GM19468 (cell line): ENCODE results near the gene LRRC56.
A peak's percentile ranks its signal among the peaks of the same experiment; 100 is the strongest.

ENCODE experiments used
- ATAC-seq: cut with Tn5 transposase; IDR thresholded peaks from one replicate; pipeline ENCODE4 v1.9.1; 2021; ENCODE audit warnings: mild to moderate bottlenecking, moderate library complexity, moderate number of reproducible peaks; ENCODE audit not compliant: unreplicated experiment; ENCODE audit errors: extremely low read depth

Gene LRRC56

DNA sequence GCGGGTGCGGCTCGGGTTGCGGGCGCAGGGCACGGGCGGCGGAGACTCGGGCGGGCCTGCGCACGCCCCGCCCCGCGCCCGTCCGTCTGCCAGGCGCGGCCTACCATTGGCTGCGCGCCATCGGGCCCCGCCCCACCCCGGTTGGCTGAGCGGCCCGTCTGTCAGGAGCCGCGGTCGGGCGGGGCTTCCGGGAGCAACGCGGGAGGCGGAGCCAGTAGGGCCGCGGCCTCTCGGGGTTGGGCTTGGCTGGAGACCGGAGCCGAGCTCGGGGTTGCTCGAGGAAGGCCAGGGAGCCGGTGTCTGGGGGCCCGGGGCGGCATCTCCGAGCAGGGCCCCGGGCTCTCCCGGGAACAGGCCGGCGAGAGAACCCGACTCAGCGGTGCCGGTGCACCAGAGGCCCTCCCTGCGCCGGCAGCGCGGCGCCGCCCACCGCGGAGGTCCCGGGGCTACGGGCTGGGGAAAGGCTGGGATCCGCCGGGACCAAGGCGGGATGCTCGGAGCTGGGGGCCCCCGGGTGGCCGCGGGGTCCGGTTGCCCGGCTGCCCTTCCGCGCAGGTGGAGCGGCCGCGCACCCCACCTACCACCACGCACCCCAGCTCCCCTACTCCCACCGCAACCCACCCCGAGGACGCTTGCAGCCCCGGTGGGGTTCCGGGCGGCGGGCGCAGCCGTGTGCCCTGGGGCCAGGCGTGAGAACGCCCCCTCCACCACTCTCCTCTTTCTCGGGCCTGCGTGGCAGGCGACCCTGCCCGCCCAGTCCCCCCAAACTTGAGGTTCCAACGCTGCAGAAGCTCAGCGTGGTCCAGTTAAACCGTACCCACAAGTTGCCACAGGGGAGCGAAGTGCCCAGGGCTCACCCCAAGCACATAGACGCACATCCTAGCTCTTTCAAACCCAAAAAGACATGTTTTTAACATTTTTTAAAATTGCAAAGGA is 1.5 kb upstream of the LRRC56 start, which contains the start of gene HRAS:
TSS of gene HRAS (minus strand) at position 58 of the 936 bp plus-strand sequence.
- ATAC-seq: peak; percentile 56

DNA sequence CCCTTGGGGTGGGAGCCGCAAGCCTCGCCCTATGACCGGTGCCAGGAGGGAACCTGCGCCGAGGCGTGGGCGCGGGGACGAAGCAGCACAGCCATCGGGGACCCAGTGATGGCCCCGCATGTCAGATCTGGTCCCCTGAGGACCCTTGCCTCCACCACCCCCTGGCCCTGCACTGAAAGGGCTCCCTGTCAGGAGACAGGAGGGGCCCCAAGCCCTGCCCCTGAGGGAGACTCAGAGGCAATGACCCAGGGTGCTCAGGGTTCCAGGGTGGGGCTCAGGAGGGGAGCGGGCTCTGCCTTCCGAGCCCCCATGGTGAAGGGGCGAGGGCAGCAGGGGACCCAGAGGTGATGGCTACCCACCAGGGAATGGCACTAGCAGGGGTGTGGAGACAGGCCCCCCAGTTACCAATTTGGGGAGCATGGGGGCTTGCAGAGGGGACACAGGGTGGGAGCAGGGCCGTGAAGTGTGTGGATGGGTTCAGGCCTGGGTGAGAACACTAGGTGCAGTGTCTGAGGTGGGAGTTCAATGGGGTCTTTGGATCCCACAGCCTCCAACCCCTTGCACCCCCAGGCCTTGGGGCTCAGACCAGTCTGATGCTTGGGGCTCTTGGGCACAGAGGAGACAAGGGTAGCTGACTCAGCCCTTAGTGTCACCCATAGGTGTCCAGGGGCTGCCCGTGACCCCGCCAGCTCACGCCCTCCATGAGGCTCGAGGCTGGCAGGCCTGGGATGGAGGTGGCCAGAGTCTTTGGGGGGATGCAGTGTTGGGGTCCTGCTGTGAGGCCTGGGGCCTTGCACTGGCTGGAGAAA is 499 bp downstream of the LRRC56 start:
- no peak for ATAC-seq

DNA sequence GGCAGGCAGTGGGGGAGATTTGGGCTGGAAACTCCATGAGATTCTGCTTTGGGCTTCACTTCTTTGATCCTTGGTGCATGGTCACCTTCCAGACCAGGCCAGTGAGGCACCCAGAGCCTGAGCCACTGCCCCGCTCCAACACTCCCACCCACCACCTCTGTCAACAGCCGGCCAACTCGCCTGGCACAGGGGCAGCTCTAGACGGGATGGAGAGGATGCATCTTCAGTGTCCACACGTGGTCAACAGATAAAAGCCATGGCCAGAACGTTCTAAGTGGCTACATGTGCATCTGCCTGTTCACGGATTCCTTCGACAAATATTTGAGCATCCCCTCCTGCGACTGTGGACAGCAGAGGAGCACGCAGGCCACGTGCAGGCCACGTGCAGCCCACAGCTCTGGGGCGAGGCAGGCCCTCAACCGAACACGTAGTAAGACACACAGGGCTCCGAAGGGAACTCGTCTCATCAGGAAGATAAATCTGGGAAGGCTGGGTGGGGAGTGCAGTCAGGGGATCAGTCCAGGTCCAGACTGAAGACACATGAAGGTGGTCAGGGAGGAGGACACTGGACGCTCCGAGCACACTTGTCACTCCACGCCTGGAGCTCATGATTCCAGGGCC is 1.2 kb downstream of the LRRC56 start:
- no peak for ATAC-seq

DNA sequence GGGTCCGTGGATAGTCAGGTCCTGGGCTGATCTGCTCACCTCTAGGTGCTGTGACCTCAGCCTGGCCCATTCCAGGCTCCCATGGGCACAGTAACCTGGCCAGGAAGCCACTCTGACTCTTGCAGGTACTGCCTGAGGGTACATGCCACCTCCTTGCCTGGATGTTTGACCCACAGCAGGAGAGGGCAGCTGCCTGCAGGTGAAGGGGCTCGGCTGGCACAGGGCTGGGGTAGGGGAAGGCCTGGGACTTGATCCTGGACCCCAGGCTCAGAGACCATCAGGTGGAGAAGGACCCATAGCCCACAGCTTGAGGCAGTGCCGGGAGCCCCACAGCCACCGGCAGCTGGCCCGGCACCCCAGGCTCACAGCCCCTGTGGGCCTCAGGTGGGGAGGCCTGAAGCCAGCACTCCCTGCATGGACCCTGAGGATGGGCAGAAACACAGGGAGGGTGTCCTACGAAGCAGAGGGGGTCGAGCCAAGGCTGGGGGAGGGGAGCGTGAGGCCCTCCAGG is 2.7 kb downstream of the LRRC56 start:
- ATAC-seq: no peak

DNA sequence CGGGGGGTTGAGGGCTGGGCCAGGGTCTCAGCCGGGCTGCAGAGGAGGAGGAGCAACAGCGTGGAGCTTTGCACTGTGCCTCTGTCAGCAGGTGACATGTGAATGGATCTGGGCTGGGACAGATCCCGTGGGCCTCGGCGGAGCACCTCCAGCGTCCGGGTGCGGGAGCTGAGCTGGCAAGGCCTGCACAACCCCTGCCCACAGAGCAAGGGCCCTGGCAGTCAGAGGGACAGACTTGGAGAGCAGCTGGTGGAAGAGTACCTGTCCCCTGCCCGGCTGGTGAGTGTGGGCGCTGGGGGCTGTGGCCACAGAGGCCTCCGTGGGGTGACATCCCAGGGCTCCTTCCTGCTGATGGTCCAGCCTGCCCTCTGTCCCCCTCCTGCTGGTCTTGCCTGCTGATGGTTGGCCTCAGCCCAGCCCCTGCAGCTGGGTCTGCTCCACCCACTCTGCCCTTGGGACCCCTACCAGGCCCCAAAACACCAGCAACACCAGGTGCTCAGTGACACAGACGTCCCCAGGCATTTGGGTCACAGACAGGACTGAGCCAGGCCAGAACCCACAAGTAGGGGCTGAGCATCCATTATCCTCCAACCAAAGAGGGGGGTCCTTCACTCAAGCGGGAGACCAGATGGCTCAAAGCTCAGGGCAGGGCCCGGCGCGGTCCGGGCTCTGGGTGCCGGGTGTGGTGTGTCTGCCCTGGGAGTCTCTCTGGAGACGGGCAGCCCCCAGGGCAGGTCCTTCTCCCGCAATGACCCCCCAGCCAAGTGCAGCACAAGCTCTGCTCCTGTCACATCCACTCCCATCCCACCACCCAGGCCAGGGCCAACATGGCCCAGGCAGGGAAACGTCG is 3.5 kb downstream of the LRRC56 start:
- no peak for ATAC-seq

DNA sequence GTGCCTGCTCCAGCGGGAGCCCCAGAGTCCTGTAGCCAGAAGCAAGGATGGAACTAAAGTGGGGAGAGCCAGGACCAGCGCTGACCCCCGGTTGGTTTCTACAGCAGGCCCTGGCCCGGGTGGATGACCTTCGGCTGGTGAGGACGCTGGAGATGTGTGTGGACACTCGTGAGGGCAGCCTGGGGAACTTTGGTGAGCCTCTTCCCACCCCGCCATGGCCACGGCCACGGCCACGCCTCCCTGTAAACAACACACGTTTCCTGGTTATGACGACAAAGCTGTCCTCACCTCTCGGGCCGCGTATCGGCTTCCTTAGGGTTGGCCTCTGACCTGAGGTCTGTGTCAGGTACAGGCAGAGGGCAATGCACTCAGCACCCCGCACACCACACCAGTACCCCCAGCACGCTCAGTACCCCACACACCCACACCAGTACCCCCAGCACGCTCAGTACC is 4.1 kb downstream of the LRRC56 start:
- ATAC-seq: no peak

DNA sequence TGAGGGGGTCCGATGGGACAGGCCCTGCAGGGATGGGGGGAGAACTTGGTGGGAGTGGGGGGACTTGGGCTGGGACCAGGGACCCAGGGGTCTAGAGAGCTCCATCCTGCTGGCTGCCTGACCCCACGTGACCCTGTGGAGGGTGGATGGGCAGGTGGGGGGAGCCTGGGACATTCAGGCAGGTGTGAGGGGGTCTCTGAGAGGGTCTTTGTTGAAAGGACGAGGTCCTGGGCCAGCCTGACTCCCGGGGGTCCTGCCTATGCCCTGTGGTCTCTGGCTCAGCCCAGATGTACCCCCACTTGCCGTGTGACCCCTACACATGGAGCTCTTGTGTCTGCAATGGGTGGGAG is 7.5 kb downstream of the LRRC56 start:
- no peak for ATAC-seq

DNA sequence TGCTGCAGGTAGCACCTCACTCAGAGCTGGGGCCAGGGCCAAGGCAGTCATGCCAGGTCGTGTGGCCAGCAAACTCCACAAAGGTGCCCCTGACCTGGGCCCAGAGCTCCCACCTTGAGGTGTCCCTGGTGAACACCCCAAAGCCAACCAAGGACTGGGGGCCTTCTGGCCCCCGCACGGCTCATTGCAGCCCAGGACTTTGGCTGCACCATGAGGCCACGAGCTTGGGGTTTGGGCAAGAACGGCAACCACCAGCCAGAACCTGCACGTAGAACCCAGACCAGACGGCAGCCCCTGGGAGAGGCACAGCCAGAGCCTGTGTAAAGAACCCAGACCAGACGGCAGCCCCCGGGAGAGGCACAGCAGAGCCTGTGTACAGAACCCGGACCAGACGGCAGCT is 7.8 kb downstream of the LRRC56 start:
- no peak for ATAC-seq

DNA sequence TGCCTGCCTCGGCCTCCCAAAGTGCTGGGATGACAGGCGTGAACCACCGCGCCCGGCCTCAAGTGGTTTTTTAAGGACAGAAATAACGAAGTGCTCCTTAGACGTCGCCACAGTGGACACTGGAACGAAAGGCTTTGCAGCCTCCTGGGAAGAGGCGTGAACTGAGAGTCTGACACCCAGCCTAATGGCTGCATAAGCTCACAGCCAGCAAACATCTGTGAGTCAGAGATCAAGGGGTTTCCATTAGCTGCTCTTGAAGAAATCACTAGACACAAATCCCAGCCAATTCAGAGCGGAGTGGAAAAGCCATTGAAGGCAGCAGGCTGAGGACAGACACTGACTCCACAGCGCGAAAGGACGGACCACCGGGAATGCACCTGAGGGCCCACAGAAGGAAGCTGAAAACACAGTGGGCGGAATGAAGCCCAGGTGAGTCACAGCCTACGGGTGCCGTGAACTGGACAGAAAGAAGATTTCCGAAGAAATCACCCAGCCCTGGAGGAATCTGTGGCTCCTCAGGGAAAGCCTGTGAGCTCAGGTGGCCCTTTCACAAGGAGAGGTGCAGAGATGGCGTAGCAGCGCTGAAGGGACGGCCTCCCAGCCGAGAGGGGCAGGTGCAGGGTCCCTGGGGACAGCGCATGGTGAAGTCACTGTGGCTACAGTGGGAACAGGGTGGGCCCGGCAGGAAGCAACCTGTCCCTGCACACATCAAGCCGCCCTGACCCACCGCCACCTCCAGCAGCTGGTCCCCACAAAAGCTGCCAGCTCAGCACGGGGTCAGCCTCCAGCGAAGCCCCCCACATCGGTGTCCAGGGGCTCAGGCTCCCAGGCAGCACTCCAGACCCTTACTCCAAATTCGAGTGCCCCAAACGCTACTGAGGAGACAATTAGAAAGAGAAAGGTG is 11.6 kb downstream of the LRRC56 start:
- no peak for ATAC-seq

DNA sequence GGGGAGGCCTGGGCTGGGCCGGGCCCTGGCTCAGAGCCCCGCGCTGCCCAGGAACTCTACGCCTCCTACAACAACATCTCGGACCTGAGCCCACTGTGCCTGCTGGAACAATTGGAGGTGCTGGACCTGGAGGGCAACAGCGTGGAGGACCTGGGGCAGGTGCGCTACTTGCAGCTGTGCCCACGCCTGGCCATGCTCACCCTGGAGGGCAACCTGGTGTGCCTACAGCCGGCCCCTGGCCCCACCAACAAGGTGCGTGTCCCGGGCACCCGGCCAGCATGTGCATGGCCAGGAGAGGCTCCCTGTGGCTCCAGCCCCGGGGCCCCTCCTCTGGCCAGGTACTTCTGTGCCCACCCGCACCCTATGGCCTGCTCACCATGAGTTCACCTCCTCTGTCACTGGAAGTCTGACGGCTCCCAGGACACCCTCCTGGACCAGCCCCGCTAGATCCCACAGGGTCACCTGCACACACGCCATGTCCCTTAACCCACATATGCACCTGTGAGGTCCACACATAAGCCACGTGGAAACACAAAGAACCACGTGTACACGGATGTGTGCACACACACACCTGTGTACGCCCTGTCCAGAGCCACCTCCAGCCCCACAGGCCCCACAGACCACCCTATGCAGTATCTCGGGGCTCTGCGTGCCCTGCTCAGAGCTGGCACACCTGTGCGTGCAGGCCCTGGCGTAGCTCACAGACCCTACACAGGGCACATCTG is 12.9 kb downstream of the LRRC56 start:
- ATAC-seq: no peak

DNA sequence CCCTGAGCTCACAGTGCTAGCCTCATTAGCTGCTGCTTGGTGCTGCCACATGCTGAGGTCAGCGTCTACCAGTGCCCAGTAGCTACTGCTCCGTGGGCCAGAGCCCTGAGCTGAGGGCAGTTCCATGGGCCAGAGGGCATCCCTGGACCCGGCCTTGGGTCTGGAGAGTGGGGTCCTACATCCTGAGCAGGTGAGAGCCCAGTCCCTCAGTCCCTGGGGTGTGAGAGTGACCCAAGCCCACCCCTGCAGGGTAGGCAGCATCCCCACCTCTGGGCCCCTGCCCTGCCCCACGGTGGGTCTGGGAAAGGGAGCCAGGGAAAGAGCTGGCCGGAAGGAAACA is 13.4 kb downstream of the LRRC56 start:
- no peak for ATAC-seq

DNA sequence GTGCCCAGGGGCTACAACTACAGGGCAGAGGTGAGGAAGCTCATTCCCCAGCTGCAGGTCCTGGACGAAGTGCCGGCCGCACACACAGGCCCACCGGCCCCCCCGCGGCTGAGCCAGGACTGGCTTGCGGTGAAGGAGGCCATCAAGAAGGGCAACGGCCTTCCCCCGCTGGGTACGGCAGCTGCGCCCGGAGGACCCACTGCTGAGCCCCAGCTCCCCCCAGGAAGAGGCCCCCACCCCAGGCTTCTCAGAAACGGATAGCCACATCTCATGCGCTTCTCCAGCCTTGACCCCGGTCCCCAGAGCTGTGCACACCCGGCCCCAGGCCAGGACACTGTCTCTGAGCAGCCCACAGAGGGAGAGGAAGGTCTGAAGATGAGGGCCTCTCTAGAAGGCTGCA is 13.8 kb downstream of the LRRC56 start:
- ATAC-seq: no peak

DNA sequence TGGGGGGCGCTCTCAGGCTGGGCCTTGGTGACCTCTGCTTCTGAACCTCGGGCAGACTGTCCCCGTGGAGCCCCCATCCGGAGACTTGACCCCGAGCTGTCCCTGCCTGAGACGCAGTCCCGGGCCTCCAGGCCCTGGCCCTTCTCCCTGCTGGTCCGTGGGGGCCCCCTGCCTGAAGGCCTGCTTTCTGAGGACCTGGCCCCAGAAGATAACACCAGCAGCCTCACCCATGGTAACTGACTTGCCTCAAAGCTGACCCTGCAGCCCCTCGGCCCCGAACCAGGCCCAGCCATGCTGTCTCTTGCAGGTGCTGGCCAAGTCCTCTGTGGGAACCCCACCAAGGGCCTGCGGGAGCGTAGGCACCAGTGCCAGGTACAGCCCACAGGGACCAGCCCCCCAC is 14.3 kb downstream of the LRRC56 start:
- no peak for ATAC-seq

DNA sequence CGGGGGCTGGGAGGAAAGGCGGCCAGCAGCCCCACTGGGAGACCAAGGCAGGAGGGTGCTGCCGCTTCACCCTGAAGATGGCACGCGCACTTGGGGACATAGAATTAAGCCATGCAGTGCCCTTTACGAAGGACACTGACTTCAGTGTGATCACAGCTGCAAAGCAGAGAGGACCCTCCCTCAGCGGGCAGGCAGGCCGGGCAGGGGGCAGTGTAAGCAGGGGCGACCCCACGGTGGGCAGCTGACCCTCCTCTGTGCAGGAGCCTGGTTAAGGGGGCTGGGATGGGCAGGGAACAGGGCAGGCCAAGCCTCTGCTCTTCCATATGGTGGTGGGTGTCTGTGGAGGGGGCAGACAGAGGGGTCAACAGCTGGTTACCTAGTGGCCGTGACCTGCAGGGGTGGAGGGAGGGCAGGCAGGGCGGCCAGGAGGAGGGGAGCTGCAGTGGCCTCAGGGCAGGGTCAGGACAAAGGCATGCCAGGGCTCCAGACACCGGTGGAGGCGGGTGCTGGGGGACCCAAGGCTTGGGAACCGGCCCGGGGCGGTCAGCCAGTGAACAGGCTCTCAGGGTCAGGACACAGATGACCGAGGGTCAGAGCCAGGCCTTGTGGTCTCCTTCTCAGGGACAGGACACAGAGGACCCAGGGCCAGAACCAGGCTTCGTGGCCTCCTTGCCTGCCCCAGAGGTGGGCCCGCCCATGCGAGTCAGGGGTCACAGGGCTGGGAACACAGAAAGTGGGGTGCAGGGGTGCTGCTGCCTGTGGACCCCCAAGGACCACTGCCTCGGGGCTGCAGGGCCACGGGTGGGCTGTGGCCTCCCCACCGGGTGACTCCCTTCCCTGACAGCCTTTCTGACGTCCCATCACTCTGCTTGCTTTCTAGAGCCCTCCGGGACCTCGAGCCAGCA is 16.0 kb downstream of the LRRC56 start:
- no peak for ATAC-seq

DNA sequence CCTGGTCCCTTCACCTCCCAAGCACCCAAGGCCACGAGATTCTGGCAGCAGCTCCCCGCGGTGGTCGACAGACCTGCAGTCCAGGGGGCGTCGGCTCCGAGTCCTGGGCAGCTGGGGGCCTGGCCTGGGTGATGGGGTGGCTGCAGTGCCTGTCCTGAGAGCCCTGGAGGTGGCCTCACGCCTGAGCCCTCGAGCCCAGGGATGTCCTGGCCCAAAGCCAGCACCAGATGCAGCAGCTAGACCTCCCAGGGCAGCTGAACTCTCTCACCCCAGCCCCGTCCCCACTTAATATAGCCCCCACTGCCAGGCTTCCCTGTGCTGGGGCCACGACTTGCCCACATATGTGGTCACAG is 16.6 kb downstream of the LRRC56 start:
- no peak for ATAC-seq

DNA sequence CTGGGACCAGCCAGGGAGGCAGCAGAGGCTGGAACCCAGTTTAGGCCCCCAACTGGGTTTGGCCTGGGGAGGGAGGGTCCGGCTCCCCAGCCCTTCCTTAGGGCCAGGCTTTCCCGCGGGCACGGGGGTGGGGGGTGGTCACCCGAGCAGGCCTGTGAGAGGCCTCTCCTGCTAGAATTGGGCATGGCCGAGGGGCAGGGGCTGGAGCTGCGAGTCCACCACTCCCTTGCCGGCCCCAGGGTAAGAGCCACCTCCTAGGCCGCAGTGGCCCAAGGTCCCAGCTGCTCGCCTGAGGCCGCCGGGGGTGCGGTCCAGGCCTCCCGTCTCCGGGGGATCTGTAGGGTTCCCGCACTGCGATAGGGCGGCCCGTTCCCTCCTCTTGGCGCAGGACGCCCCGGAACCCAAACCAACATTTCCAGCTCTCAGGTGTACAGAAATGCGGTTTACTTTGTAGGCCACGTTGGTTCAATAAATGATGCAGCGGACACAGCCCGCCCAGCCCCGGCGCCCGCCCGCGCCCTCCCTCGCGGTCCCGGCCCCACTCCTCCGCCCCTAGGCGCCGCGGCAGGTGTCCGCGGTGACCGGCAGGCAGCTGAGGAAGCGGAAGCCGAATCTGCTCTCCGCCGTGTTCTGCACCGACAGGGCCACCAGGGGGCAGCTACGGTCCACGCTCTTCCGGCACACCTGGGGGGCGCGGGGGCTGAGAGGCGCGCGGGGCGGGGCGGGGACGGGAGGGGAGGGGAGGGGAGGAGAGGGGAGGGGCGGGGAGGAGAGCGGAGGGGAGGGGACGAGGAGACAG is 17.3 kb downstream of the LRRC56 start:
- no peak for ATAC-seq
